MV-4-11 (cell line): ENCODE data around the gene PDGFRB.

ENCODE experiments used
- DNase-seq: peaks from one replicate; lab custom pipeline; 2025; lab: John Stamatoyannopoulos, UW

Gene PDGFRB

DNA sequence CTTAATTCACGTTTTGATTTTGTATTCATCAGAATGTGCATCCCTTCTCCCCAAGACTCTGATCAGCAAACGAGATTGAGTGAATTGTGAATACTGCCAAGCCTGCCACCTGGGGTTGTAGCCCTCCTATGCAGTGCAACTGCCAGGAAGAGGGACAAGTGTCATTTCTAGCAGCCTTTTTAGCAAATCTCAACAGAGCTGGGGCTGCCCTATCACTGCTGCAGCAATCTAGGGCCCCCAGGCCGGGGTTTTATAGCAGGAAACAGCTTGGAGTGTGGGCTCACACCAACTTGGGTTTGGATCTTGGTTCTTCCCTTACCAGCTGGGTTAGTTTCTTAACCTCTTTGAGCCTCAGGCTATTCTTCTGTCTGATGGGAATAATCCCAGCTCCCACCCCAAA, 73.3 kb downstream of the PDGFRB start:
- DNase-seq, result peak; percentile 39

DNA sequence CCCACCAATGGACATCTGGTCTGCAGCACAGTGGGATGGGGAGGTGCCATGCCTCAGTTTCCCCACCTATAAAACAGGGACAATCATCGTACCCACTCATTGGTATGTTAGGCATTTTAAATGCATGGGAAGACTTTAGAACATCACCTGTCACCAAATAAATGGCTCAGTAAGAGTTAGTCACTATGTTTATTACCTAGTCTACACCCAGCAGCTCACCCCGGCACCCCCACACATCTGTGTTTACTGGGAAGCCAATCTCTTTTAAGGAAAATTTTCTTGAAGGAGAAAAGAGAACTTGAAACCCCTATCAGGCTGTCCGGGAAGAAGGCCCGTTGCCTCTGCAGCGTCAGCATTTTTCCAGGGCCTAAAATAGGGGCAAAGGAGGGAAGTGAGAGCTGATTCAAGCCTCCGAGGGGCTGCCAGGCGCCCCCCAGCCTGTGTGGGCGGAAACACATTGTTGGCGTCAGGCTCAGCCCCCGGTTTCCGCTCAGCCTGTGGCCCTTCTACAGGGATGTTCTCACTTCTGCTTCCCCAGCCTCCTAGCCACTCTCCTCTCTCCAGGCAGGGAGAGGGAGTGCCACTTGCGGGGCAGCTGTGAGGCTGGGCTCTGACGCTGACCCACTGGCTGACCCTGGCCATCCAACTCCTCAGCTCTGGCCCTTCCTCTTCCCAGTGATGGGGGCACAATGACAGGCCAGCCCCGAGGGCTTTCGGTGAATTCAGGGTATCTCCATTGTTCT, 73.9 kb downstream of the PDGFRB start:
- DNase-seq, result peak; percentile 98

DNA sequence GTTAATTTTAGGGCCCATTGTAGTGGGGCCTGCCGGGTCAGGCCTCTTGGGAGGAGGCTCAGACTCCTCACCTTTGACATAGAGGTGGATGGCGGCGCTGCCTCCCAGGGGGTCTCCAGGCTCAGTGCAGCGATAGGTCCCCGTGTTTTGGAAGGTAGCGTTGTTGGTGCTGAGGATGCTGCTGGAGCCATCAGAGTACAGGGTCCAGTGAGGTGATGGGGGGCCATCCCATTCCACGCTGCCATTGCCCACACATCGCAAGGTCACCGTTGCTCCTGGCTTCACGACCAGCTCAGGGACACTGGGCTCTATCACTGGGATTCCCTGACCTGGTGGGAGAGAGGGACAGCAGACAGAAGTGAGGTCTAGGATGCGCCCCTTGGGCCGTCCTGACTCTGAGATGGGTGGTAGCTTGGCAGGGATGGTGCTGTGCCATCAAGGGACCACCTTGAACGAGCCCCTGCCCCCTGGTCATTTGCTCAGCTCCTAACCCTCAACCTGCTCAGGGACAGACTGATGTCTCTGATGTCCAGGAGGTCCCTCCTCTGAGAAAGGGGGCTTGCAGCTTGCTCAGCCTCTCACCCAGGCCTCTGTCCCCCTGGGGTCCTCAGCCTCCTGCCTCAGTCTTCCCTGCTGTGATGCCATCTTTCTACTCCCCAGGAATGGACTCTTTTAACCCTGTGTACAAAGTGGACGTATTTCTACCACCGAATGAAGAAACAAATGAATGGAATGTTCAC, 74.8 kb downstream of the PDGFRB start:
- DNase-seq, result no peak

DNA sequence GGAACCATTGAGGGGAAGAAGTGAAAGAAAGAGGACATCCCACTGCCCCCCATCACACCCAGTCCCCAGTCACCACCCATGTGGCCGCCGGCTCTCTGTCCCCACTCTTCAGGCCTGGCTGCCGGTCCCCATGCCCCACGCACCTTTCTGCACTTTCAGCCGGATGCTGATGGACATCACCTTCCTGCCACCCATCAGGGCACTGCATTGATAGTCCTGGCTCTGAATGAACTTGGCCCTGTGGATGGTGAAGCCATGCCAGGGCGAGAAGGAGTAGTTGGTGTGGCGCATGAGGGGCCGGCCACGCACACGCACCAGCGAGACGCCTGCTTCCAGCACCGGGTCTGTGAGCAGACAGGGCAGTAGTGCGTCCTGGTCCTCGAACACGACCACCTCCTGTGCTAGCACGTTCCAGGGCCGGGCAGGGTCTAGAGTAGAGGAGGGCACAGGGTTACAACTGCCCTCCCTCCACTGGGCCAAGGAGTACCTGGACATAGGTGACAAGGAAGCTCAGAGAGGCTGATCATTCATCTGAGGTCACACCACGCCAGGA, 75.7 kb downstream of the PDGFRB start:
- DNase-seq, result no peak

DNA sequence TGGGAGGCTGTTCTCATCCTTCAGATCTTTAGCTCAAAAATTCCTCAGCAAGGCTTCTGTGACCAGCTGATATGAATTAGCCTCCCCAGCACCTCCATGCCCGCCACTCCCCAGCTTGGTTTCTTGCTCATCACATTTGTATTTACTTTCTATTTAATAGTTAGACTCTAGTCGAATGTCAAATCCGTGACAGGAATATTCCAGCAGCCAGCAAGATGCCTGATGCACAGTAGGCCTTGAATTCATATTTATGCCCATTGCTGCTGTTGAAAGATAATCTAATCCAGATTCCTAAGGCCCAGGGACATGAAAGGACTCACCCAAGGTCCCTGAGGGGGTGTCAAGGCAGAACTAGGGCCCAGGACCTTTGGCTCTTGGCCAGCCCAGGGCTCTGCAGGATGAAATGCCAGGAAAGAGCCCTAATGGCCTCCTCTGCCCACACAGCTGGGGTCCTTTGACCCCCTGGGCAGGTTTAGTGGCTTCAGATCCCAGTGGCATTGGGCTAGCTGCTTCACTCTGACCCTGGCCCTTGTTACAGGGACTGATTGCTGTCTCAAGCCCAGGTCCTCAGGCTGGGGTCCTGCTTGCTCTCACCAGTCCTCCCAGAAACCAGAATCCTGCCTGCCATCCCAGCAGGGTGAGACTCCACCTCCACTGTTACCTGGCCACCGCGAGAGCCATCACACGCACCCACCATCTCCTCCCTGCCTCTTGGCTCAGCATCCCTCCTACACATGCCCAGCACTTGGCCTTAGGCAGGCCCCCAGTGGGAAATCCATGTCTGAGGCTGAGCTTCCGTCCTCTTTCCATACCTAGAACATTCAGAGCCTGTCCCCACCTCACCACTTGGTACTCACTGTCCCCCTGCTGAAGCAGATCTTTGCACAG, 76.6 kb downstream of the PDGFRB start:
- no peak for DNase-seq

DNA sequence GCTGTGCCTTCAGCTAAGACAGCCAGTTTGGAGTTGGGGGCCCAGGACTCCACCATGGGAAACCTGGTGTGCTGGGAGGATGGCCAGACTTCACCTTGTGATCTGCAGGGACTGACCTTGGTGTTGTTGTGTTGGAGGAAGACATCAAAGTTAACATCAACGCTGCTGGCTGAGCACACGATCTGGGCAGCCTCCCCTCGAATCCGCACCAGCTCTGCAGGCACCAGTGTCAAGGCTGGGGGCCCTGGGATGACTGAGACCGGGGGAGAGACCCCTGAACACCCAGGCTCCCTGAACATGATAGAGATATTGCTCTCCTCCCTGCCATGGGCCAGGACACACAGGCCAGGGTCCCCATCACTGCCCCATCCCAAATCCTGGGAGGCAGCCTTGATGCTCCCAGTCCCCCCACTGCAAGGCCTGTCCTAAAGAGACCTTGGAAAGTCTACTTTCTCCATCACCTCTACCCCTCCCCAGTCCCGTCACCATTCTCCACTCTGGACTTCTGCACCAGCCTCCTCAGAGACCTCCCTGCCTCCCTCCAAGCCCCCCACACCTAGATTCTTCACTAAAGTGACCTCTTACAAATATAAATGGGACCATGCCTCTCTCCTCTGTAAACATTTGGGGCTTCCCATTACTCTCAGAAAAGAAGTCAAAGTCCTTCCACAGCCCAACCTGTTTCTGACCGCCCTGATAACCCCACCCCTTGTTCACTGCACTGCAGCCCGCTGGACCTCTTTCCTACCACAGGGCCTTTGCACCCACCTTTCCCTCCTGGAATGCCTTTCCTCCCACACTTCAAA, 77.4 kb downstream of the PDGFRB start:
- DNase-seq, result no peak

DNA sequence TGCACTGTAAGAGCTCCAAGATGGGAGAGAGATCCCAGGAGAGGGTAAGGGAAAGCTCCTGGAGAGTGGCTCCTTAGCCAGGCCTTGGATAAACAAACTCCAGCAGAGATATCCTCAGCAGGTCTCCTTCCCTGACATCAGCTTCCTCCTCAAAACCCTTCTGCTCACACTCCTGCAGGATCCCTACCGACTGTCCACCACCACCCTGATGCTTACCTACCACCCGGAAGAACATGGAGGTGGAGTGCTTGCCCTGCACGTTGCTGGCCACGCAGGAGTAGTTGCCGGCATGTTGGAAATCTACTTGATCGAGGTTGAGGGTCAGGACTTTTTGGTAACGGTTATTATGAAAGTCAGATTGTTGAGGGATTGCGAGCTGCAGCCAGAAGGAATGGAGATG, 78.6 kb downstream of the PDGFRB start:
- DNase-seq, result no peak

DNA sequence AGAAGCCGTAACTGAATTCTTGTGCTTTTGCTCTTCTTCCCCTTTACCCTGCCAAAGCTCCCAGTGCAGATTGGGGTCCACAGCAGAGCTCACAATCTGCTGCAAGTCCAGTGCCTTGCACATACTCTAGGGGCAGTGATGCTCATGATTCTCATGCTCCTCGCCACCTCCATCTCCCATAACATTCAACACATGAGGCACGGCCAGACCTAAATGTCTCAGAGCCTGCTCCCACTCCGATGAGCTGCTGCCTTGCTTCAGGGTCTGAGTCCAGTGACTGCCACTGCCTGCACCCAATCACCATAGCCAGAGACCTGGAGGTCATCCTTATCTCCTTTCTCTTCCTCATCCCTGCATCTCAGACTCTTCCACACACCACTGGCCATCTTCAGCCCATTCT, 79.8 kb downstream of the PDGFRB start:
- DNase-seq, result no peak

DNA sequence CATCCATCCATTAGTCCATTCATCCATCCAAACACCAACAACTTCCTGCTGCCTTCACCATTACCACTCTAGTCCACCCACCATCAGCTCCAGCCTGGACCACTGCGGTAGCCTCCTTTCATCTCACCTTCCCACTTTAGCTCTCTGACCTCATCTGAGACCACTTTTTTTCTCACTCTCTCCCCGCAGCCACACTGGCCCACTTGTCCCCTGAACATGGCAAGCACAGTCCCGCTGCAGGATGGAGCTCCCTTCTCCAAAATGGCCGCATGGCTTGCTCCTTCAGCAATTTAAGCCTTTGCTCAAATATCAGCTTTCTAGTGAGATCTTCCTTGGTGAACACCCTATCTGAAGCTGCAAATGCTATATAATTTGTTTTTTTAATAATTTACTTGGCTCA, 80.4 kb downstream of the PDGFRB start:
- no peak for DNase-seq

DNA sequence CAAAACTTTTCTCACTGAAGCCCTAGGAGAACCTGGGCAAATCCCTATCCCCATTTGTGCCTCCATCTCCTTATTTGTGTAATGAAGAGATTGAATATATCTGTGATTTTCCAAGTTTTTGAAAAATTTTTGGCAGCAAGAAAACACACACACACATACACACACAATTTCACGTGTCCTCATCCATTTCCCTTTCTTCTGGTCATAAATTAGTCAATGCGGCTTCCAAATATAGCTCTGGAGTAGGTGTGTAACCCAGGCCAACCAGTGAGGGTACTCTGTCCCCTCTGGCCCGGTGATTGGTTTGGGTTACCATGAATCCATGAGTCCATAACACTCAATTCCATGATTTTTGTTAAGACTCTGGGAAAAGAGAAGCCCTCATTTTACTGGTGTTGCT, 82.0 kb downstream of the PDGFRB start:
- DNase-seq, result no peak

DNA sequence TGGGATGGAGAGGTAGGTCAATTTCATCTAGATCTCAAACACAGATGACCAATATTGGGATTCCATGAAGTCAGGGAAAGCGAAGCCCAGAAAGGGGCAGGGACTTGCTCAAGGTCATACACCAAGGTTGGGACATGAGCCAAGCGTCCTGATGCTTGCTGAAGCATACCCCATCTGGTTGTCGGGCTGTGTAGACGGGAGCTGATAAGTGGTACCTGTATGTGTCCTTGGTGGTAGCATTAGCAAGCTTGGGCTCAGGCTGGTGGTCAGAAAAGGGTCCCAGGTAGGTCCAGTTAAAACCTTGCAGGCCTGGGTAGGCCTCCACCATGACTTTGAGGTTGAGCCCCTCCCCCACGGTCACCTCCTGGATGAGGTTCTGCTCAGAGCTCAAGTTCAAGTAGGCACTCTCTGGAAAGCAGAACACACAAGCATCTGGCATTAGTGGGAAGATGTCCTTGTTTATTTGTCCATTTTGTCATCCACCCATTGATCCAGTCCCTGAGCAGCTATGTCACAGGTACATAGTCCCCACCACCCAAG, 82.5 kb downstream of the PDGFRB start:
- DNase-seq, result no peak

DNA sequence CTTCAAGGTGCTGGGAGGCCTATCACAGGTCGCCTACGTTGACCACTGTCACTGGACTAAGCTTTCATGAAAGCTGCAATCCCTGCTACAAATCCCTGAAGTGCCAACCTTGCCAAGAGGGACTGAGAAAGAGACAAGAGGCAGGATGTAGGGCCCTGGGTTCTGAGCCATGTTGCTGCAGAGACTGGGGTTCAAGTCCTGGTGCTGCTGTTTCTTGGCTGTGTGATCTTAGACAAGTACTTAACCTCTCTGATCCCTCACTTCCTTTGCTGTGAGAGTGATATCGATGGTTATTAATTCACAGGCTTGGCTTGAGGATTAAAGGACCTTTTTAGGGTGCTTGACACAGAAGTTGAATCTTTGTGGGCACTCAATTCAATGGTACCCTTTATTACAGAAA, 84.8 kb downstream of the PDGFRB start:
- DNase-seq, result no peak

DNA sequence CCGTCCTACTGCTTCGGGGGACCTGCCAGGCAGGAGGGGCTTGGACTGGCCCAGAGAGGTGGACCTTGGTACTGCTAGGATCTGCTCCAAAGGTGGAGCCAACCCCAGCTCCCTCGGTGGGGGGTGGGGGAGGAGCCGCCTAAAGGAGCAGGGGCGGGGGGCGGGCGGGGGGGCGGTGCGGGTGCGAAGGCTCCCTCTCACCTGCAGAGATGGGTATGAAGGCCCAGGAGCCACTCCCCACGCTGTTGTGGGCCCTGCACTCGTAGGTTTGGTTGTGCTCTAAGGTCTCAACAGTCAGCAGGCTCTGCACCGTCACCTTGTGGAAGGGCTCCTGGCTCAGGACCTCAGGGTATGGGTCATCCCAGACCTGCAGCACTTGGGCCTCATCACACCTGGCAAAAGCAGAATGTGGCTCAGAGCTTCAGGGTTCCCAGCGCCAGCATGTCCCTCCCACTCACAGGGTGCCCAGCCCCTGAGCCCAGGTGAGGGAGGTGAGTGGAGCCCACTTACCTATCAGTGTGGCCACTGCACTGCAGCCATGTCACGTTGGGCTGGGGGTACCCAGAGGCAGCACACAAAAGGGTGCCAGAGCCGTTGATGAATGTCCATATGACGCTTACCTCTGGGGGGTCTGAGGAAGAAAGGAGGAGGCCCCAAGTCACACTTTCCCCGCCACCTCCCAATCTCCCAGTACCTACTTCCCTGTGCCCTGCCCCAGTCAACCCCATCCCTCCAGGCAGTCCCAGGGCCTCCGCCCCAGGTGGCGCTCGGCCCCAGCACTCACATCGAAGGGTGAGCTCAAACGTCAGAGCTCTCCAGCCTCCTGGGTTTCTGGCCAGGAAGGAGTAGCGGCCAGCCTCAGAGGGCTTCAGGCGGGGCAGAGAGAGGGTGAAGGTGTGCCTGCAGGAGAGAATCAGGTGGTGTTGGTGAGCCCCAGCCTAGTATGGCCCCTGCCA, 85.7 kb downstream of the PDGFRB start:
- no peak for DNase-seq

DNA sequence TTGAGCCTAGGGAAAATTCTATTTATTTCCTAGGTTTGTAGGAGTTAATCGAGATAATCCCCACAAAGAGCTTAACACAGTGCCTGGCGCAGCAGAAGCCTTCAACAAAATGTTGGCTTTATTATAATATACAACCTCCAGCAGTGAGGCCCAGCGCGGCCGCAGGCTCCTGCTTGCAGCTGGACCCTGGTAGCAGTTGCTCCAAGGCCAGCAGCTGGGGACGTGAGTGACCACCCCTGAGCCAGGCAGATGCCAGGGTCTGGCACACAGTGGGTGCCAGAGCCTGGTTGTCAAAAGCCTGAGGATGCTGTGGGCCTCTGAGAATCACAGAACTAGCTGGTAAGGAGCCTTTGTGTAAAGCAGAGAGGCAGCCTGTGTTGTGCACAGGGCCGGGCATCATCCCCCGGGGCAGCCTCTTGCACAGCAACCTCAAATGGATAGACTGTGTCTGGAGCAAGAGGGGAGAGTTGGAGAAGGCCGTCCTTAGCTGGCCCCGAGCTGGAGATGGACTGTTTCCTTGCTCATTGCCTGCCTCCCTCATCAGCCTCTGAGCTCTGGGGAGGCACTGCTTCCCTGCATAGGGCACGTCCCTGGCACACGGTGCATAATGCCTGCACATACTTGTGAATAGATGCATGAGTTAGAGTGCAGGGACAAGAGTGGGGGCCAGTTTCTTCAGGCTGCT, 86.5 kb downstream of the PDGFRB start:
- no peak for DNase-seq

DNA sequence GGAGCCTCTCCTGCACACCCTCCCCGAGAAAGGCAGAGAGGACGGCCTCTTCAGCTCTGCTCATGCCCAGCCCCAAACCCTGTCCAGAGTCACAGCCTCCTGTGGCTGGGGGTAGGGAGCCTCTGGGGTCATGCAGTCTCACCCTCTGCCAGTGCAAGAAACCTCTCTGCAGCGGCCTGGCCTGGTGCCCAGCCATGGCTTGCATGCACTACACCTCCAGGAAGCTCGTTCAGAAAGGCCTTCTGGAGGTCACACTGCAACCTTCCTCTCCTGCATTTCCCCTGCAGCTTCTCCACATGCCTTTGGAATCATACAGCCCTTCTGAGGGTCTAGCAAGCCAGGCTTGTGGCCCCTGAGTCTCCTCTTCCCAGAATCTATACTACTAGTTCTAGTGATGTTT, 87.2 kb downstream of the PDGFRB start:
- no peak for DNase-seq

DNA sequence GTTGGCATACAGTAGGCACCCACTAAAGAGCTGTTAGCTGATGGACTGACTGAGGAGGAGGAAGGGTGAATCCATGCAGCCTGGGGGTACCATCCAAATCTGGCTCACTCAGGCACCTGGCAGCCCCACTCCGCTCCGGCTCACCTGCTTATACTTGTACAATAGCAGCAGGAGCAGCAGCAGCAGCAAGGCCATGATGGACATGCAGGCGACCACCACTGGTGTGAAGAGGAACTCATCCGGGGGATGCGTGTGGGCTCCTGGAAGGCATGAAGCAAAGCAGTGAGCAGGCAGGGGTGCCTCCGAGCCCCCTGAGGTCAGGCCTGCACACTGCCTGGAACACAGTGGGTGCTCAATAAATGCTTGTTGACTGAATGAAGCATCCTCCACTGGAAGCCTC, 87.6 kb downstream of the PDGFRB start:
- DNase-seq, result no peak

DNA sequence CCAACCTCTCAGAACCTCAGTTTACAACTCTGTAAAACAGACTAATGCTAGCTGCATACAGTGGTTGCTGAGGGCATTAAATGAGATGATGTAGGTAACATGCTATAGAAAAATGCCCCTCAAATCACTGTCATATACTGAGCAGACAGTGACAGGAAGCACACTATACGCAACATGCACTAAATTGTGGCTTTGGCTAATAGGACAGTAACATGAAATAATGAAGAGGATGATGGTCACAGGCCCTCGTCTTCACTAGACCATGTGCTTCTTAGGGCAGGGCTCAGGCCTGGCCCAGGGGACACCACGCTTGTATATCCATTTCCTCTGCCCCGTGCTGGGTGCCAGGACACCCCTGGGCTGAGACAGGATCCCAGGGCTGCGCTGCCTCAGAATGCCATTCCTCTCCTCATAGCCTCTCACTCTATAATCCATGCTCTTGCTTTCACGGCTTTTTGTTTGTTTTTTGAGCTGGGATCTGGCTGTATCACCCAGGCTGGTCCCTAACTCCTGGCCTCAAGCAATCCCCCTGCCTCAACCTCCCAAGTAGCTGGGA, 88.2 kb downstream of the PDGFRB start:
- peak; percentile 58 for DNase-seq

DNA sequence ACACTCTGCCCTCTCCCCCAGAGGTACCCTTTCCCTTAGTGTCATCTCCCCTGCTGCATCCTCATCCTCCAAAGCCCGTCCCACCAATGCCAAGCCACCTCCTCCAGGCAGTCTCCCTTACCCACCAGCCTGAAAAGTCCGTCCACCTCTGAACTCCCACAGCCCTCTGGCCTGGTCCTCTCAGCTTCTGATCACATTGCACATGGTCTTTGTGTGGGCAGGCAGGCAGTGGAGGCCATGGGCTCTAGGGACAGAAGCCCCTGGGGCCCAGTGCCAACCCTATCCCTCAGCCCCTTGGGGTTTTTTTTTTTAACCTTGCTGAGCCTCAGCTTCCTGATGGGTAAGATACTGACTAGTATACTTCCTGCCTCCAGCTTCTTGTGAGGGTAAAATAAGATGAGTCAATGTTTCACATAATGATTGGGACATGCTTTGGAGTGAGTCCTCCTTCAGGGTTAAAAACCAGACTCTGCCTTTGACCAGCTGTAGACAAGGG, 88.7 kb downstream of the PDGFRB start:
- DNase-seq, result peak; percentile 84

DNA sequence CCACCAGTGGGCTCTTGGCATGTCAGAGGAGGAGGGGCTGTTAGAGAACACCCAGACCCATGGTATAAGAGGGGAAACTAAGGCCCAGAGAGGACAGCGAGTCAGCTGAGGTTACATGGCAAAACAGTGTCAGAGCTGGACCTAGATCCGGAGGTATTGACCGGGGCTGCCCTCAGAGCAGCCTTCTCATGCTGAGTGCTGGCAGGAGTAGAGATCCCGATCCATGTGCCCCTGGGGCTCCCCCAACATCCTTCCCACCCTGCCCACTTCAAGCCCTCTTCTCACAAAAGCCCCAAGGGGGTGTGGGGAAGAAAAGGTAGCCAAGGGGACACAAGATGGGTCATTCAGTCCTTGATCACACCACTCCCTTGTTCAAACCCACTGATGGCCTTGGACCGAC, 89.2 kb downstream of the PDGFRB start:
- DNase-seq, result no peak
